SK-N-MC (cell line): ENCODE measurements around the gene SEC14L1.

Experiments used
- EZH2 ChIP-seq: fragments of 200-600 bp; sonication (generic); IDR thresholded peaks from one replicate; pipeline ENCODE4 v1.6.1; 2017; ENCODE audit warnings: antibody characterized with exemption
- POLR2AphosphoS5 ChIP-seq: IDR thresholded peaks from 2 replicates; pipeline ENCODE4 v1.6.1; 2012; ENCODE audit warnings: mild to moderate bottlenecking, low read depth, low read length, borderline replicate concordance

DNA sequence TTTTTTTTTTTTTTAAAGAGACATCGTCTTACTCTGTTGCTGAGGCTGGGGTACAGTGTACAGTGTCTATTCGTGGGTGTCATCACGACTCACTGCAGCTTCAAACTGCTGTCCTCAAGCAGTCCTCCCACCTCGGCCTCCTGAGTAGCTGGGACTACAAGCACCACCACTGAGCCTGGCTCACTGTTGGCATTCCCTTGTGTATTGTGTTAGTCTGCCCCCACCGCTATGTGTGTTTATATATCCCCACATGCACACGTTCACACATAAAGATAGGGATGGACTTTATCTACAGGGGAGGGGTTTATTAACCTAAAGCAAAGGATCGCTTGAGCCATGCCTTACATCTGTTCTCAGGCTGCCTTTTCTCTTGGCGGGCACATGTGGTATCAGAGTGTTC lies 63.8 kb downstream of the SEC14L1 start:
- TF ChIP-seq EZH2 (no peak), POLR2AphosphoS5 (no peak)
